H1 (cell line): ENCODE data around the gene OR51V1. TPM values are rescaled to one million over a fixed set of nuclear protein-coding genes. Genes with fewer than 3 reads are reported as not detected.

Source experiments
- CTCF ChIA-PET: fragments of 300-600 bp; sonication (Branson Sonifier 250); formaldehyde crosslinking; loops from one replicate; lab custom pipeline; 2021; ENCODE audit not compliant: partially characterized antibody; lab: Charles Lee
- POLR2A ChIA-PET: fragments of 300-600 bp; sonication (Branson Sonifier 250); formaldehyde crosslinking; loops from one replicate; lab custom pipeline; 2021; ENCODE audit warnings: inconsistent platforms; ENCODE audit not compliant: partially characterized antibody; lab: Charles Lee
- DNase-seq, 2 experiments: peaks; one replicate each; pipeline versions ENCODE4 v3.0.0 to v3.0.0-alpha.2; 2010 to 2022; ENCODE audit warnings: low spot score in 2 of 2, low read depth in 1 of 2, mixed read lengths in 1 of 2
- FAIRE-seq: peaks from 2 replicates; lab custom pipeline; 2011; peaks lifted over from hg19 to GRCh38; lab: Jason Lieb, UNC
- H2AFZ ChIP-seq: 2 replicates; pipeline ENCODE4 v1.8.1; 2012; ENCODE audit warnings: low read length, inconsistent platforms
- H2AK5ac ChIP-seq: 2 replicates; pipeline ENCODE4 v1.6.1; 2013; ENCODE audit warnings: low read depth, low read length
- H2BK120ac ChIP-seq: replicated peaks from 2 replicates; pipeline ENCODE3; 2013; ENCODE audit warnings: low read depth, low read length, inconsistent platforms
- H2BK12ac ChIP-seq: 2 replicates; pipeline ENCODE4 v1.6.1; 2013; ENCODE audit warnings: low read depth, low read length
- H2BK15ac ChIP-seq: 2 replicates; pipeline ENCODE4 v1.6.1; 2013; ENCODE audit warnings: low read length
- H2BK20ac ChIP-seq: 2 replicates; pipeline ENCODE4 v1.6.1; 2013; ENCODE audit warnings: low read length
- H2BK5ac ChIP-seq: 2 replicates; pipeline ENCODE4 v1.6.1; 2013; ENCODE audit warnings: low read depth, low read length
- H3K14ac ChIP-seq: 2 replicates; pipeline ENCODE4 v1.6.1; 2013; ENCODE audit warnings: inconsistent platforms; ENCODE audit not compliant: insufficient read length
- H3K18ac ChIP-seq: 2 replicates; pipeline ENCODE4 v1.6.1; 2013; ENCODE audit warnings: low read length; ENCODE audit errors: extremely low read depth
- H3K23ac ChIP-seq: 2 replicates; pipeline ENCODE4 v1.6.1; 2013; ENCODE audit warnings: inconsistent platforms; ENCODE audit not compliant: insufficient read length
- H3K23me2 ChIP-seq: 2 replicates; pipeline ENCODE4 v1.6.1; 2013; ENCODE audit warnings: low read depth, low read length
- H3K27ac ChIP-seq: 2 replicates; pipeline ENCODE4 v1.6.1; 2011; ENCODE audit warnings: low read depth, low read length, inconsistent platforms
- H3K27me3 ChIP-seq, 4 experiments: replicated peaks in 1 of 4; 1 replicate in 1 of 4; 2 replicates in 3 of 4; pipeline versions ENCODE4 v1.6.1 to v1.8.1; 2011 to 2013; ENCODE audit warnings: low read length in 3 of 4, mild to moderate bottlenecking in 3 of 4, inconsistent platforms in 2 of 4, mixed read lengths in 2 of 4, moderate library complexity in 1 of 4; ENCODE audit not compliant: control insufficient read depth in 3 of 4, insufficient read depth in 3 of 4; ENCODE audit errors: extremely low read depth in 1 of 4
- H3K36me3 ChIP-seq, 4 experiments: 2 replicates each; pipeline versions ENCODE4 v1.6.1 to v1.8.1; 2011 to 2013; ENCODE audit warnings: mild to moderate bottlenecking in 4 of 4, low read length in 3 of 4, moderate library complexity in 2 of 4, control low read depth in 1 of 4, inconsistent platforms in 1 of 4; ENCODE audit not compliant: insufficient read depth in 4 of 4, control insufficient read depth in 2 of 4
- H3K4ac ChIP-seq: replicated peaks from 2 replicates; pipeline ENCODE3; 2013; ENCODE audit warnings: low read length, low read depth, mixed read lengths, inconsistent platforms; ENCODE audit not compliant: insufficient read length
- H3K4me1 ChIP-seq, 4 experiments: replicated peaks in 1 of 4; 1 replicate in 1 of 4; 2 replicates in 3 of 4; pipeline versions ENCODE4 v1.6.1 to v1.8.1; 2011 to 2013; ENCODE audit warnings: low read length in 3 of 4, inconsistent platforms in 2 of 4, mixed read lengths in 1 of 4; ENCODE audit not compliant: insufficient read depth in 4 of 4, control insufficient read depth in 3 of 4
- H3K4me2 ChIP-seq, 2 experiments: 2 replicates each; pipeline versions ENCODE4 v1.6.1 to v1.8.1; 2011 to 2013; ENCODE audit warnings: low read depth in 2 of 2, low read length in 2 of 2, control low read depth in 1 of 2, inconsistent platforms in 1 of 2, mild to moderate bottlenecking in 1 of 2; ENCODE audit not compliant: insufficient read depth in 1 of 2
- H3K4me3 ChIP-seq, 4 experiments: fragments of 200-600, 300-600 bp in 1 of 4; sonication (generic), shearing (Covaris generic), sonication (Bioruptor Twin) in 1 of 4; 2 replicates each; pipeline versions ENCODE4 v1.5.1 to v1.8.1; 2011 to 2016; ENCODE audit warnings: low read length in 4 of 4, low read depth in 3 of 4, control low read depth in 2 of 4, inconsistent platforms in 2 of 4, mild to moderate bottlenecking in 2 of 4, mixed read lengths in 1 of 4, moderate library complexity in 1 of 4; ENCODE audit not compliant: insufficient read depth in 2 of 4; ENCODE audit errors: extremely low read depth in 1 of 4
- H3K56ac ChIP-seq: replicated peaks from 2 replicates; pipeline ENCODE3; 2013; ENCODE audit warnings: low read depth, mild to moderate bottlenecking, mixed read lengths, low read length, inconsistent platforms; ENCODE audit not compliant: insufficient read length
- H3K79me1 ChIP-seq: 2 replicates; pipeline ENCODE4 v1.6.1; 2013; ENCODE audit warnings: low read depth, low read length, control low read depth
- H3K79me2 ChIP-seq, 2 experiments: 2 replicates each; pipeline versions ENCODE4 v1.6.1 to v1.8.1; 2012 to 2013; ENCODE audit warnings: low read length in 2 of 2, mild to moderate bottlenecking in 2 of 2, inconsistent platforms in 1 of 2; ENCODE audit not compliant: insufficient read depth in 2 of 2, control insufficient read depth in 1 of 2
- H3K9ac ChIP-seq, 4 experiments: replicated peaks in 1 of 4; 1 replicate in 1 of 4; 2 replicates in 3 of 4; pipeline versions ENCODE4 v1.6.1 to v1.8.1; 2011 to 2013; ENCODE audit warnings: low read depth in 3 of 4, low read length in 3 of 4, control low read depth in 2 of 4, mild to moderate bottlenecking in 2 of 4, moderate library complexity in 2 of 4, inconsistent platforms in 1 of 4; ENCODE audit errors: extremely low read depth in 1 of 4
- H3K9me3 ChIP-seq, 2 experiments: 2 replicates each; pipeline versions ENCODE4 v1.6.1 to v1.8.1; 2012 to 2013; ENCODE audit warnings: mild to moderate bottlenecking in 2 of 2, moderate library complexity in 2 of 2, control low read depth in 1 of 2, inconsistent platforms in 1 of 2, low read depth in 1 of 2, low read length in 1 of 2, mixed read lengths in 1 of 2; ENCODE audit not compliant: insufficient read depth in 2 of 2
- H4K20me1 ChIP-seq, 2 experiments: replicated peaks in 1 of 2; 2 replicates each; pipeline versions ENCODE3 to v1.8.1; 2011 to 2013; ENCODE audit warnings: inconsistent platforms in 2 of 2, low read length in 2 of 2, mild to moderate bottlenecking in 1 of 2; ENCODE audit not compliant: insufficient read depth in 2 of 2, control insufficient read depth in 1 of 2
- H4K5ac ChIP-seq: 2 replicates; pipeline ENCODE4 v1.6.1; 2013; ENCODE audit warnings: low read length, low read depth, mixed read lengths, inconsistent platforms; ENCODE audit not compliant: insufficient read length
- H4K8ac ChIP-seq: 2 replicates; pipeline ENCODE4 v1.8.0; 2013; ENCODE audit warnings: mild to moderate bottlenecking, moderate library complexity, low read length, inconsistent platforms; ENCODE audit not compliant: insufficient read depth; ENCODE audit errors: extremely low read depth
- H4K91ac ChIP-seq: replicated peaks from 2 replicates; pipeline ENCODE3; 2013; ENCODE audit warnings: low read length, mixed read lengths, inconsistent platforms; ENCODE audit not compliant: insufficient read length
- ATF3 ChIP-seq: IDR thresholded peaks from 2 replicates; pipeline ENCODE4 v1.6.1; 2011; ENCODE audit warnings: low read depth, mild to moderate bottlenecking, low read length; ENCODE audit not compliant: insufficient read depth
- GTF2F1 ChIP-seq: IDR thresholded peaks from 2 replicates; pipeline ENCODE4 v1.6.1; 2012; ENCODE audit warnings: low read depth, low read length, improper control_type of control experiment, borderline replicate concordance
- HDAC2 ChIP-seq, 2 experiments: fragments of 300-600 bp in 1 of 2; sonication (generic) in 1 of 2; IDR thresholded peaks; 2 replicates each; pipeline ENCODE4 v1.6.1; 2011 to 2012; ENCODE audit warnings: low read depth in 2 of 2, low read length in 2 of 2, mild to moderate bottlenecking in 2 of 2, moderate library complexity in 2 of 2, borderline replicate concordance in 1 of 2, inconsistent platforms in 1 of 2
- NRF1 ChIP-seq: IDR thresholded peaks from 2 replicates; pipeline ENCODE4 v1.6.1; 2011; ENCODE audit warnings: mild to moderate bottlenecking, low read depth, low read length, improper control_type of control experiment
- SUZ12 ChIP-seq: fragments of 200-600 bp; sonication (generic); IDR thresholded peaks from 2 replicates; pipeline ENCODE4 v1.6.1; 2012; ENCODE audit warnings: mild to moderate bottlenecking, inconsistent platforms, low read length, moderate library complexity, mixed read lengths
- USF2 ChIP-seq: IDR thresholded peaks from 2 replicates; pipeline ENCODE4 v1.6.1; 2011; ENCODE audit warnings: low read length, improper control_type of control experiment
- ZNF274 ChIP-seq: IDR thresholded peaks from 2 replicates; pipeline ENCODE4 v1.7.0; 2012; ENCODE audit warnings: low read length, borderline replicate concordance; ENCODE audit errors: extremely low read depth
- WGBS, 2 experiments: shearing (Covaris generic) in 1 of 2; methylation state at CpG; one replicate each; pipeline versions ENCODE4 v1.1.6 to v1.1.7; 2013 to 2015; ENCODE audit warnings: low lambda C conversion rate in 2 of 2, mixed read lengths in 2 of 2, inconsistent platforms in 1 of 2, low coverage in 1 of 2, missing lambda C conversion rate in 1 of 2; ENCODE audit not compliant: insufficient replicate concordance in 2 of 2, insufficient coverage in 1 of 2, insufficient read length in 1 of 2; ENCODE audit errors: extremely low coverage in 1 of 2, missing lambda C conversion rate in 1 of 2; 5-methylcytosine and 5-hydroxymethylcytosine counted together
- polyA plus RNA-seq, 7 experiments: library from polyadenylated mRNA; depleted of rRNA in 3 of 7; stranded (reverse) in 5 of 7; unstranded in 2 of 7; fragments of >200 nt in 5 of 7; fragments of 200-250 nt in 2 of 7; gene quantifications; 1 replicate in 5 of 7; 2 replicates in 1 of 7; 4 replicates in 1 of 7; pipeline versions ENCODE4 v1.2.1 to v1.2.3, GENCODE V29; 2011 to 2013; ENCODE audit warnings: missing spikeins in 2 of 7, mixed read lengths in 2 of 7
- total RNA-seq: library from RNA; stranded (reverse); fragmentation: NEBNext Ultra II Directional; extraction: Animal tissue kit (Norgen Biotek cat#: 25700); gene quantifications from 2 replicates; pipeline ENCODE4 v1.2.1, GENCODE V29; 2021

The OR51V1 gene
- total and polyA plus RNA-seq, 2 of the 8 experiments (the other 6 are each of a cell fraction or from before 2014, with no cell fraction given), result not detected

GRCh38 chr11:5232821-5233220 is 32.3 kb upstream of the OR51V1 start:
- no peaks in the 10 kb centered on the region for H3K79me1 ChIP-seq
- H3K9ac ChIP-seq, result no peak overlapping the region
- no peak overlapping the region for H3K4ac ChIP-seq
- WGBS, 2 experiments, result 93% methylated on average over 2 of the region's 2 CpGs; no CpG with 5 or more reads in 1 of the 2 experiments
- no peaks in the 10 kb centered on the region for H3K27me3 ChIP-seq
- no peak overlapping the region for H3K4me2 ChIP-seq
- TF ChIP-seq NRF1, result no peak
- no peak for TF ChIP-seq SUZ12
- TF ChIP-seq HDAC2 (IDR thresholded peaks at IDR 0.05; ENCODE audit: borderline replicate concordance in 1 of 2, low read depth in 2 of 2, low read length in 2 of 2), result no peak
- no peak for TF ChIP-seq ZNF274
- TF ChIP-seq ATF3, result no peak
- TF ChIP-seq USF2, result no peak
- no peak for TF ChIP-seq GTF2F1
- no peak overlapping the region for H2BK5ac ChIP-seq
- no peak overlapping the region for H2AFZ ChIP-seq
- DNase-seq, result no peak
- H3K14ac ChIP-seq, result no peak overlapping the region
- no peak for FAIRE-seq
- H3K4me1 ChIP-seq, result no peaks in the 10 kb centered on the region
- H4K20me1 ChIP-seq, result no peaks in the 10 kb centered on the region
- H2BK120ac ChIP-seq, result no peak overlapping the region
- ChIA-PET POLR2A (no interaction called here), CTCF (no interaction called here)
- no peak overlapping the region for H4K91ac ChIP-seq
- H2BK20ac ChIP-seq, result no peak overlapping the region
- H2BK15ac ChIP-seq, result no peak overlapping the region
- H4K8ac ChIP-seq, result no peak overlapping the region
- H3K23ac ChIP-seq, result no peak overlapping the region
- H3K36me3 ChIP-seq, result no peaks in the 10 kb centered on the region
- H3K4me3 ChIP-seq, result no peak overlapping the region
- H3K23me2 ChIP-seq, result no peaks in the 10 kb centered on the region; the same call in 1 of the 2 replicates
- H3K27ac ChIP-seq, result no peak overlapping the region
- H2AK5ac ChIP-seq, result no peak overlapping the region
- no peaks in the 10 kb centered on the region for H3K9me3 ChIP-seq
- no peaks in the 10 kb centered on the region for H3K79me2 ChIP-seq
- no peak overlapping the region for H3K56ac ChIP-seq
- no peak overlapping the region for H4K5ac ChIP-seq
- no peak overlapping the region for H2BK12ac ChIP-seq
- H3K18ac ChIP-seq, result no peak overlapping the region
